SK-N-SH (cell line): ENCODE results near the gene MMP19. TPM values are rescaled to one million over a fixed set of nuclear protein-coding genes. Genes with fewer than 3 reads are reported as not detected.

Source experiments
- CTCF ChIA-PET: fragments of 300-600, 350-600 bp; formaldehyde crosslinking; extraction: SDS; loops from one replicate; lab custom pipeline; 2021; lab: Yijun Ruan, JAX
- POLR2A ChIA-PET: fragments of 350-600 bp; sonication (Branson Sonifier 250); formaldehyde crosslinking; extraction: SDS; loops from one replicate; lab custom pipeline; 2020; ENCODE audit warnings: antibody characterized with exemption, inconsistent platforms; lab: Yijun Ruan, JAX
- DNase-seq: peaks from one replicate; pipeline ENCODE4 v3.0.0; 2012
- H2AFZ ChIP-seq: fragments of 200-600 bp; sonication (generic); 2 replicates; pipeline ENCODE4 v1.8.1; 2016; ENCODE audit warnings: antibody characterized with exemption, mild to moderate bottlenecking, low read depth
- H3F3A ChIP-seq: fragments of 200-600 bp; sonication (generic); replicated peaks from 2 replicates; pipeline ENCODE3; 2016; ENCODE audit warnings: antibody characterized with exemption, mild to moderate bottlenecking; ENCODE audit not compliant: insufficient read depth
- H3K27ac ChIP-seq, 2 experiments: fragments of 200-500 bp in 1 of 2; fragments of 200-600 bp in 1 of 2; sonication (Bioruptor generic) in 1 of 2; sonication (generic), shearing (Covaris generic) in 1 of 2; 2 replicates each; pipeline versions ENCODE4 v1.5.1 to v1.6.1; 2014 to 2016; ENCODE audit warnings: low read depth in 2 of 2, inconsistent platforms in 1 of 2, low read length in 1 of 2, mild to moderate bottlenecking in 1 of 2, mixed read lengths in 1 of 2
- H3K27me3 ChIP-seq: fragments of 200-600 bp; sonication (generic), shearing (Covaris generic); 2 replicates; pipeline ENCODE4 v1.6.1; 2016; ENCODE audit warnings: mixed run types; ENCODE audit not compliant: insufficient read depth
- H3K36me3 ChIP-seq, 2 experiments: fragments of 200-500 bp in 1 of 2; fragments of 200-600 bp in 1 of 2; sonication (Bioruptor generic) in 1 of 2; sonication (generic) in 1 of 2; replicated peaks in 1 of 2; 2 replicates each; pipeline versions ENCODE3 to v1.5.1; 2014 to 2016; ENCODE audit warnings: low read length in 1 of 2, mild to moderate bottlenecking in 1 of 2; ENCODE audit not compliant: insufficient read depth in 2 of 2, control insufficient read depth in 1 of 2
- H3K4me1 ChIP-seq, 2 experiments: fragments of 200-500 bp in 1 of 2; fragments of 200-600 bp in 1 of 2; sonication (Bioruptor generic) in 1 of 2; sonication (generic), shearing (Covaris generic) in 1 of 2; 2 replicates each; pipeline versions ENCODE4 v1.5.1 to v1.6.1; 2014 to 2016; ENCODE audit warnings: low read depth in 1 of 2, low read length in 1 of 2, mixed run types in 1 of 2; ENCODE audit not compliant: insufficient read depth in 2 of 2, control insufficient read depth in 1 of 2
- H3K4me2 ChIP-seq: fragments of 200-600 bp; sonication (generic), shearing (Covaris generic); 2 replicates; pipeline ENCODE4 v1.6.1; 2017; ENCODE audit warnings: mixed run types
- H3K4me3 ChIP-seq, 2 experiments: fragments of 200-500 bp in 1 of 2; fragments of 200-600 bp in 1 of 2; sonication (Bioruptor generic) in 1 of 2; sonication (generic), shearing (Covaris generic) in 1 of 2; 2 replicates each; pipeline versions ENCODE4 v1.5.1 to v1.8.1; 2014 to 2016; ENCODE audit warnings: low read depth in 2 of 2, inconsistent platforms in 1 of 2, low read length in 1 of 2, mild to moderate bottlenecking in 1 of 2, mixed read lengths in 1 of 2, moderate library complexity in 1 of 2
- H3K79me2 ChIP-seq: fragments of 200-600 bp; sonication (generic); 2 replicates; pipeline ENCODE4 v1.8.1; 2017; ENCODE audit warnings: mild to moderate bottlenecking; ENCODE audit not compliant: insufficient read depth
- H3K9ac ChIP-seq: fragments of 200-600 bp; sonication (generic); 2 replicates; pipeline ENCODE4 v1.6.1; 2017; ENCODE audit warnings: mixed run types
- H3K9me2 ChIP-seq: fragments of 200-600 bp; sonication (generic); 2 replicates; pipeline ENCODE4 v1.6.1; 2017; ENCODE audit warnings: mixed run types
- H3K9me3 ChIP-seq: fragments of 200-600 bp; sonication (generic); 2 replicates; pipeline ENCODE4 v1.6.1; 2017; ENCODE audit warnings: mixed run types, mild to moderate bottlenecking, moderate library complexity
- H4K20me1 ChIP-seq: fragments of 200-600 bp; sonication (generic); 2 replicates; pipeline ENCODE4 v1.6.1; 2017; ENCODE audit warnings: mild to moderate bottlenecking, mixed run types; ENCODE audit not compliant: insufficient read depth
- CHD2 ChIP-seq: fragments of 150-350 bp; IDR thresholded peaks from 2 replicates; pipeline ENCODE4 v1.6.1; 2018; ENCODE audit warnings: low read length; ENCODE audit not compliant: partially characterized antibody
- EZH2phosphoT487 ChIP-seq: fragments of 200-600 bp; sonication (generic); IDR thresholded peaks from 2 replicates; pipeline ENCODE4 v1.6.1; 2017; ENCODE audit warnings: low read depth, mixed run types, mild to moderate bottlenecking, antibody characterized with exemption, moderate library complexity, borderline replicate concordance
- FOXM1 ChIP-seq: IDR thresholded peaks from 2 replicates; pipeline ENCODE4 v1.4.0; 2012; ENCODE audit warnings: low read depth, mild to moderate bottlenecking
- GATA2 ChIP-seq: sonication (generic); formaldehyde crosslinking; IDR thresholded peaks from 2 replicates; pipeline ENCODE4 v1.5.0; 2020; ENCODE audit warnings: mild to moderate bottlenecking, missing genetic modification reagents
- IRF3 ChIP-seq: fragments of 150-350 bp; IDR thresholded peaks from 2 replicates; pipeline ENCODE4 v1.6.1; 2016; ENCODE audit warnings: mild to moderate bottlenecking, low read depth, low read length
- JUND ChIP-seq: IDR thresholded peaks from 2 replicates; pipeline ENCODE4 v1.4.0; 2012
- RAD21 ChIP-seq: IDR thresholded peaks from 2 replicates; pipeline ENCODE4 v1.6.1; 2012; ENCODE audit warnings: mild to moderate bottlenecking, low read length
- SIN3A ChIP-seq: IDR thresholded peaks from 2 replicates; pipeline ENCODE4 v1.6.1; 2012; ENCODE audit warnings: low read depth, mild to moderate bottlenecking, low read length, moderate library complexity, borderline replicate concordance
- TCF12 ChIP-seq: IDR thresholded peaks from 2 replicates; pipeline ENCODE4 v1.4.0; 2012
- TEAD4 ChIP-seq: IDR thresholded peaks from 2 replicates; pipeline ENCODE4 v1.4.0; 2012; ENCODE audit warnings: mild to moderate bottlenecking, borderline replicate concordance; ENCODE audit not compliant: insufficient read depth
- ZBTB33 ChIP-seq: IDR thresholded peaks from 2 replicates; pipeline ENCODE4 v1.4.0; 2012; ENCODE audit warnings: low read depth, borderline replicate concordance
- WGBS: methylation state at CpG from one replicate; pipeline ENCODE4 v1.1.6; 2017; ENCODE audit warnings: low lambda C conversion rate; 5-methylcytosine and 5-hydroxymethylcytosine counted together
- polyA plus RNA-seq, 3 experiments: library from polyadenylated mRNA; depleted of rRNA; stranded (reverse); fragments of >200 nt; gene quantifications; 2 replicates each; pipeline ENCODE4 v1.2.3, GENCODE V29; 2012
- TF ChIP-seq, protein P1 (sequence below): IDR thresholded peaks from 2 replicates; pipeline ENCODE4 v1.4.0; 2012; ENCODE audit warnings: low read depth, borderline replicate concordance
- TF ChIP-seq, protein P2 (sequence below): IDR thresholded peaks from 2 replicates; pipeline ENCODE4; 2012

The MMP19 gene
- polyA plus RNA-seq, 1 of the 3 experiments (the other 2 are of a cell fraction) = 5.7 TPM

GRCh38 chr12:55831447-55831815 is 11.3 kb downstream of the MMP19 start:
- Histone ChIP-seq H3K4me2 (peak overlapping the region; percentile 95), H3K27me3 (no peaks in the 10 kb centered on the region), H3K27ac (peak overlapping the region; percentile 84; a peak in 2 of 4 replicates), H4K20me1 (no peaks in the 10 kb centered on the region), H3K9ac (peak overlapping the region; percentile 84), H2AFZ (0 out of 2 replicates have a peak overlapping the region, but pooled peaks have one; percentile 61), H3K9me3 (no peaks in the 10 kb centered on the region), H3K9me2 (no peaks in the 10 kb centered on the region), H3F3A (no peaks in the 10 kb centered on the region), H3K4me1 (peaks cover 4 to 37% of the 10 kb centered on the region in 2 experiments; a peak in 2 of 4 replicates), H3K79me2 (peaks cover 38% of the 10 kb centered on the region), H3K36me3 (peaks cover 3 to 12% of the 10 kb centered on the region in 2 experiments), H3K4me3 (peak overlapping the region; percentile 89 to 92)
- no peak for TF ChIP-seq TCF12
- TF ChIP-seq ZBTB33 = no peak
- 60% methylated on average over 1 of the region's 1 CpG for WGBS
- DNase-seq = peak; percentile 29
- CTCF ChIA-PET = interaction anchor here (0.6 to 3.6 kb wide), 7 partner anchors 11 to 108 kb away, joined by 3 to 36 read pairs (median 5); partner anchors contain the start of genes MMP19 and PYM1
- POLR2A ChIA-PET = interaction anchor here (1.1 to 3.9 kb wide), 5 partner anchors 14 to 143 kb away, joined by 4 to 54 read pairs (median 29); partner anchors contain the start of genes ORMDL2, PYM1, RAB5B and SARNP

GRCh38 chr12:55830601-55831446 is 11.9 kb downstream of the MMP19 start:
- Histone ChIP-seq H3K9ac (peak overlapping the region; percentile 84), H3K4me3 (peak overlapping the region; percentile 89 to 92), H4K20me1 (no peaks in the 10 kb centered on the region), H3K9me3 (no peaks in the 10 kb centered on the region), H3K9me2 (no peaks in the 10 kb centered on the region), H3F3A (no peaks in the 10 kb centered on the region), H3K4me1 (peaks cover 4 to 43% of the 10 kb centered on the region in 2 experiments; a peak in 3 of 4 replicates), H2AFZ (peak overlapping the region; percentile 61; the same call in 1 of the 2 replicates), H3K36me3 (peaks cover 3 to 12% of the 10 kb centered on the region in 2 experiments), H3K4me2 (peak overlapping the region; percentile 95), H3K27ac (peak overlapping the region; percentile 84), H3K27me3 (no peaks in the 10 kb centered on the region), H3K79me2 (peaks cover 44% of the 10 kb centered on the region)
- 8% methylated on average over 13 of the region's 23 CpGs for WGBS
- ChIA-PET CTCF (interaction anchor here (1.0 to 3.6 kb wide), 11 partner anchors 11 to 1431 kb away, joined by 3 to 36 read pairs (median 7); partner anchors contain the start of genes DGKA, GDF11, MMP19 and ORMDL2), POLR2A (interaction anchor here (0.5 to 3.9 kb wide), 15 partner anchors 13 to 214 kb away, joined by 3 to 54 read pairs (median 7); partner anchors contain the start of genes CD63, GDF11, ORMDL2 and PYM1)
- DNase-seq = peak; percentile 88
- TF ChIP-seq ZBTB33 (no peak), GATA2 (no peak), IRF3 (no peak), FOXM1 (no peak), TEAD4 (no peak), EZH2phosphoT487 (no peak), CHD2 (peak; percentile 39), RAD21 (no peak), JUND (peak; percentile 34), SIN3A (0 out of 2 replicates have a peak, but pooled peaks have one; percentile 13)
- TF ChIP-seq, protein P1, sequence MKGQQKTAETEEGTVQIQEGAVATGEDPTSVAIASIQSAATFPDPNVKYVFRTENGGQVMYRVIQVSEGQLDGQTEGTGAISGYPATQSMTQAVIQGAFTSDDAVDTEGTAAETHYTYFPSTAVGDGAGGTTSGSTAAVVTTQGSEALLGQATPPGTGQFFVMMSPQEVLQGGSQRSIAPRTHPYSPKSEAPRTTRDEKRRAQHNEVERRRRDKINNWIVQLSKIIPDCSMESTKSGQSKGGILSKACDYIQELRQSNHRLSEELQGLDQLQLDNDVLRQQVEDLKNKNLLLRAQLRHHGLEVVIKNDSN = no peak
- TF ChIP-seq, protein P2, sequence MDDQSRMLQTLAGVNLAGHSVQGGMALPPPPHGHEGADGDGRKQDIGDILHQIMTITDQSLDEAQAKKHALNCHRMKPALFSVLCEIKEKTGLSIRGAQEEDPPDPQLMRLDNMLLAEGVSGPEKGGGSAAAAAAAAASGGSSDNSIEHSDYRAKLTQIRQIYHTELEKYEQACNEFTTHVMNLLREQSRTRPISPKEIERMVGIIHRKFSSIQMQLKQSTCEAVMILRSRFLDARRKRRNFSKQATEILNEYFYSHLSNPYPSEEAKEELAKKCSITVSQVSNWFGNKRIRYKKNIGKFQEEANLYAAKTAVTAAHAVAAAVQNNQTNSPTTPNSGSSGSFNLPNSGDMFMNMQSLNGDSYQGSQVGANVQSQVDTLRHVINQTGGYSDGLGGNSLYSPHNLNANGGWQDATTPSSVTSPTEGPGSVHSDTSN = no peak
